HEK293 (cell line): ENCODE data around the gene TBC1D24.

ENCODE experiments used
- KLF9 ChIP-seq: fragments of 450-650 bp; formaldehyde crosslinking; IDR thresholded peaks from 2 replicates; pipeline ENCODE4 v1.5.1; 2016; ENCODE audit warnings: missing biosample characterization, missing genetic modification characterization, low read depth
- MEIS1 ChIP-seq: sonication (generic); formaldehyde crosslinking; IDR thresholded peaks from 2 replicates; pipeline ENCODE4 v1.8.1; 2022; ENCODE audit warnings: missing genetic modification reagents, mild to moderate bottlenecking, borderline replicate concordance
- YY2 ChIP-seq: fragments of 450-650 bp; formaldehyde crosslinking; IDR thresholded peaks from 2 replicates; pipeline ENCODE4 v1.5.1; 2016; ENCODE audit warnings: missing biosample characterization, missing genetic modification characterization
- ZBTB7A ChIP-seq: fragments of 450-650 bp; formaldehyde crosslinking; IDR thresholded peaks from 2 replicates; pipeline ENCODE4 v1.5.1; 2016; ENCODE audit warnings: low read depth, missing biosample characterization, missing genetic modification characterization
- ZBTB8A ChIP-seq: fragments of 450-650 bp; formaldehyde crosslinking; IDR thresholded peaks from 2 replicates; pipeline ENCODE4 v1.5.1; 2016; ENCODE audit warnings: missing biosample characterization, missing genetic modification characterization
- ZNF10 ChIP-seq: fragments of 450-650 bp; formaldehyde crosslinking; IDR thresholded peaks from 2 replicates; pipeline ENCODE4 v1.5.1; 2017; ENCODE audit warnings: missing biosample characterization, missing genetic modification characterization
- ZNF175 ChIP-seq: fragments of 450-650 bp; formaldehyde crosslinking; IDR thresholded peaks from 2 replicates; pipeline ENCODE4 v1.5.1; 2016; ENCODE audit warnings: missing biosample characterization, missing genetic modification characterization
- ZNF223 ChIP-seq: fragments of 450-650 bp; formaldehyde crosslinking; IDR thresholded peaks from 2 replicates; pipeline ENCODE4 v1.5.1; 2016; ENCODE audit warnings: missing biosample characterization, missing genetic modification characterization
- ZNF274 ChIP-seq, 2 experiments: fragments of 200-500 bp in 1 of 2; fragments of 450-650 bp in 1 of 2; sonication (Bioruptor generic) in 1 of 2; formaldehyde crosslinking in 1 of 2; IDR thresholded peaks; 2 replicates each; pipeline versions ENCODE4 v1.5.1 to v1.6.1; 2014 to 2016; ENCODE audit warnings: borderline replicate concordance in 1 of 2, inconsistent platforms in 1 of 2, low read length in 1 of 2, missing biosample characterization in 1 of 2, missing genetic modification characterization in 1 of 2
- ZNF350 ChIP-seq: fragments of 450-650 bp; formaldehyde crosslinking; IDR thresholded peaks from 2 replicates; pipeline ENCODE4 v1.5.0; 2017; ENCODE audit warnings: missing biosample characterization, mild to moderate bottlenecking, missing genetic modification characterization
- TF ChIP-seq, protein P1 (sequence below): fragments of 450-650 bp; formaldehyde crosslinking; IDR thresholded peaks from 2 replicates; pipeline ENCODE4 v1.5.1; 2016; ENCODE audit warnings: missing biosample characterization, missing genetic modification characterization
- TF ChIP-seq, protein P2 (sequence below): fragments of 450-650 bp; formaldehyde crosslinking; IDR thresholded peaks from 2 replicates; pipeline ENCODE4 v1.5.1; 2016; ENCODE audit warnings: missing biosample characterization, missing genetic modification characterization

DNA sequence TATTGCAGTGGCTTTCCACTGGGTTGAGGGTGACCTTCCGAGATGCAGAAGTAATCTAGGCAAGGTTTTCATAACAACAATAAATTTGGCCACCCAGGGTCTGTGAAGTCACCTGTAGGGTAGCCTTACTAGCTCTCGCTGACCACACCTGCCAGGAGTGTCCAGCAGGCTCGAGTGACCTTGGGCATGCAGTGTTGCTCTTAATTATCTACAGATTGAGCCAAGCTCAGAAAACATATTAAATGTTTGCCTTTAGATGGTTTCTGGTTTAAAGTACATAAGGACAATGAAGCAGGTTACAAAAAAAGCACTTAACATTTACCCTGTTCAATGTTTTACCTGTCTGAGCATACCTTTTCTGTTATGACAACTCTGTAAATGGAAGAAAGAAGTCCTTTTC, 1.8 kb downstream of the TBC1D24 start:
- no peak for TF ChIP-seq ZNF10
- no peak for TF ChIP-seq YY2 (tag by site-specific recombination)
- TF ChIP-seq, protein P1, sequence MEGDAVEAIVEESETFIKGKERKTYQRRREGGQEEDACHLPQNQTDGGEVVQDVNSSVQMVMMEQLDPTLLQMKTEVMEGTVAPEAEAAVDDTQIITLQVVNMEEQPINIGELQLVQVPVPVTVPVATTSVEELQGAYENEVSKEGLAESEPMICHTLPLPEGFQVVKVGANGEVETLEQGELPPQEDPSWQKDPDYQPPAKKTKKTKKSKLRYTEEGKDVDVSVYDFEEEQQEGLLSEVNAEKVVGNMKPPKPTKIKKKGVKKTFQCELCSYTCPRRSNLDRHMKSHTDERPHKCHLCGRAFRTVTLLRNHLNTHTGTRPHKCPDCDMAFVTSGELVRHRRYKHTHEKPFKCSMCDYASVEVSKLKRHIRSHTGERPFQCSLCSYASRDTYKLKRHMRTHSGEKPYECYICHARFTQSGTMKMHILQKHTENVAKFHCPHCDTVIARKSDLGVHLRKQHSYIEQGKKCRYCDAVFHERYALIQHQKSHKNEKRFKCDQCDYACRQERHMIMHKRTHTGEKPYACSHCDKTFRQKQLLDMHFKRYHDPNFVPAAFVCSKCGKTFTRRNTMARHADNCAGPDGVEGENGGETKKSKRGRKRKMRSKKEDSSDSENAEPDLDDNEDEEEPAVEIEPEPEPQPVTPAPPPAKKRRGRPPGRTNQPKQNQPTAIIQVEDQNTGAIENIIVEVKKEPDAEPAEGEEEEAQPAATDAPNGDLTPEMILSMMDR (tag by site-specific recombination): no peak
- TF ChIP-seq ZBTB8A (tag by site-specific recombination): no peak
- no peak for TF ChIP-seq ZNF223
- no peak for TF ChIP-seq ZBTB7A (tag by site-specific recombination)
- TF ChIP-seq ZNF274 (IDR thresholded peaks at IDR 0.05; ENCODE audit: low read length): no peak
- no peak for TF ChIP-seq ZNF274 (tag by site-specific recombination; IDR thresholded peaks at IDR 0.05; ENCODE audit: borderline replicate concordance)
- TF ChIP-seq, protein P2, sequence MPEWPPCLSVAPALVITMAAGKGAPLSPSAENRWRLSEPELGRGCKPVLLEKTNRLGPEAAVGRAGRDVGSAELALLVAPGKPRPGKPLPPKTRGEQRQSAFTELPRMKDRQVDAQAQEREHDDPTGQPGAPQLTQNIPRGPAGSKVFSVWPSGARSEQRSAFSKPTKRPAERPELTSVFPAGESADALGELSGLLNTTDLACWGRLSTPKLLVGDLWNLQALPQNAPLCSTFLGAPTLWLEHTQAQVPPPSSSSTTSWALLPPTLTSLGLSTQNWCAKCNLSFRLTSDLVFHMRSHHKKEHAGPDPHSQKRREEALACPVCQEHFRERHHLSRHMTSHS (tag by site-specific recombination): no peak
- no peak for TF ChIP-seq KLF9 (tag by site-specific recombination)
- TF ChIP-seq ZNF350: no peak
- no peak for TF ChIP-seq ZNF175 (tag by site-specific recombination)
- no peak for TF ChIP-seq MEIS1 (CRISPR knock-in tag)
